AG20443 (cell line): ENCODE data around the gene KLF6.

Experiments
- DNase-seq: peaks from one replicate; pipeline ENCODE4 v3.0.0; 2012; ENCODE audit warnings: low spot score, mixed read lengths

Gene KLF6

GRCh38 chr10:3784510-3785250 lies at the start of gene KLF6:
TSS of gene KLF6 (minus strand) at chr10:3785209. CDS start at chr10:3785014, 195 bp downstream.
- DNase-seq, result peak; percentile 40

GRCh38 chr10:3834404-3834803 lies 49.4 kb upstream of the KLF6 start:
- DNase-seq, result no peak

- no peak for DNase-seq
Observed at GRCh38 chr10:3833046-3833445, 48.0 kb upstream of the KLF6 start.

- no peak for DNase-seq
Observed at GRCh38 chr10:3832022-3832786, 47.2 kb upstream of the KLF6 start.

- no peak for DNase-seq
Observed at GRCh38 chr10:3831608-3832007, 46.6 kb upstream of the KLF6 start.

- no peak for DNase-seq
Observed at GRCh38 chr10:3830946-3831345, 45.9 kb upstream of the KLF6 start.

- DNase-seq, result no peak
Observed at GRCh38 chr10:3829156-3830050, 44.4 kb upstream of the KLF6 start.

- DNase-seq, result peak; percentile 47
Observed at GRCh38 chr10:3828404-3829155, 43.6 kb upstream of the KLF6 start.

GRCh38 chr10:3827768-3828403 lies 42.9 kb upstream of the KLF6 start:
- no peak for DNase-seq

- no peak for DNase-seq
Observed at GRCh38 chr10:3827266-3827665, 42.3 kb upstream of the KLF6 start.

- DNase-seq, result peak; percentile 42
Observed at GRCh38 chr10:3825862-3826351, 40.9 kb upstream of the KLF6 start.

GRCh38 chr10:3825244-3825643 lies 40.2 kb upstream of the KLF6 start:
- DNase-seq, result peak; percentile 91

GRCh38 chr10:3822541-3823330 lies 37.7 kb upstream of the KLF6 start:
- no peak for DNase-seq

GRCh38 chr10:3820255-3820654 lies 35.2 kb upstream of the KLF6 start:
- no peak for DNase-seq

- DNase-seq, result no peak
Observed at GRCh38 chr10:3816995-3817394, 32.0 kb upstream of the KLF6 start.

GRCh38 chr10:3814838-3815220 lies 29.8 kb upstream of the KLF6 start:
- no peak for DNase-seq

- peak; percentile 53 for DNase-seq
Observed at GRCh38 chr10:3813986-3814837, 29.2 kb upstream of the KLF6 start.

- DNase-seq, result no peak
Observed at GRCh38 chr10:3813267-3813666, 28.3 kb upstream of the KLF6 start.

GRCh38 chr10:3812141-3812540 lies 27.1 kb upstream of the KLF6 start:
- no peak for DNase-seq
